Ectodermal cell (in vitro differentiated cells): Measurements from ENCODE around the gene PTK7.
"Not testable (repeated sequence)": the region's sequence is repeated elsewhere in the genome, so short reads cannot be mapped to it uniquely, and the experiment has no call there.

ENCODE experiments used
- H3K27ac ChIP-seq: 2 replicates; pipeline ENCODE4 v1.7.0; 2013; ENCODE audit warnings: mild to moderate bottlenecking, low read depth, low read length; ENCODE audit not compliant: insufficient read depth, poor library complexity, severe bottlenecking
- H3K27me3 ChIP-seq: 2 replicates; pipeline ENCODE4 v1.7.0; 2013; ENCODE audit warnings: mild to moderate bottlenecking, low read length; ENCODE audit not compliant: insufficient read depth, control insufficient read depth, poor library complexity, severe bottlenecking
- H3K36me3 ChIP-seq: one replicate; pipeline ENCODE4 v1.7.0; 2013; ENCODE audit warnings: low read length; ENCODE audit not compliant: control insufficient read depth, insufficient read depth
- H3K4me1 ChIP-seq: one replicate; pipeline ENCODE4 v1.7.0; 2013; ENCODE audit warnings: low read length; ENCODE audit not compliant: control insufficient read depth, insufficient read depth
- H3K4me3 ChIP-seq: 2 replicates; pipeline ENCODE4 v1.7.0; 2013; ENCODE audit warnings: low read depth, low read length, control low read depth; ENCODE audit not compliant: insufficient read depth
- H3K9me3 ChIP-seq: 2 replicates; pipeline ENCODE4 v1.7.0; 2013; ENCODE audit warnings: mild to moderate bottlenecking, low read length, moderate library complexity; ENCODE audit not compliant: control insufficient read depth
- WGBS, 2 experiments: methylation state at CpG; one replicate each; pipeline ENCODE4 v1.1.7; 2013; ENCODE audit warnings: missing lambda C conversion rate in 2 of 2; 5-methylcytosine and 5-hydroxymethylcytosine counted together

The PTK7 gene

DNA sequence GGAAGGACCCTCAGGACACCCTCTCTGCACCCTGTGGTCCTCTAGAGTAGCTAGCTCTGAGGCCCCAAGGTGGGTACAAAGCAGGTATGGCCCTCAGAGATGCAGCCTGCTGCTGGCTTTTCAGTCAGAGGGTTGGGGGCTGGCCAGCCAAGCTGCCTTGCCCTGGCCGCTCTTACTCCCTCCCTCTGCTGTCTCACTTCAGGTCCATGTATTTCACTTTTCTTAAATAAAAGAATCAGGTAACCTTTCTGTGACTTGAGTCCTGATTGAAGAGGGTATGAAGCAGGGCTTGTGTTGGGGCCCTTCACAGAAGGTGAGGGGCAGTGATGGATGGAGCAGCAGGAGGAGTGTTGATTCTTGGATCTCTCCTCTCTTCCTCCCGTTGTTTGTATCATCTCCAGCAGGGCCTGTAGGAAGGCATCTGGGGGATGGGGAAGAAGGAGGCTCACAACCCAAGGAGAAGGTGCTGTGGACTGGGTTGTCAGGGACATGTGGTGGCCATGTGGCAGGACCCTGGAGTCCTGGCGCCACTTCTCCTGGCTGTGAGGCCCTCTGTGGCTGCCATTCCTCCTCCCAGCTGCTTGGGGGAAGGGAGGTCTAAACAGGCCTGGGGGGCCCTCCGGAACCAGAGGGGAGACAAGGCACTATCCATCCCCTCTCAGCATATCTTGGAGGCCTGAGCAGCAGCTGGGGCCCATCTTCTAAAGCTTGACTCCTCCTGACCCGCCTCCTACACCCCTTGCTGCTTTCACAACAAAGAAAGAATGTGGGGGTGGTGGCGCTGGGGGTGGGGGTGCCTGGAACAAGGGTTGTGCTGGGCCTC is 1.1 kb upstream of the PTK7 start:
- H3K27me3 ChIP-seq, result no peaks in the 10 kb centered on the region
- H3K9me3 ChIP-seq, result no peaks in the 10 kb centered on the region
- peaks cover 34% of the 10 kb centered on the region for H3K4me1 ChIP-seq
- H3K4me3 ChIP-seq, result peak overlapping the region; percentile 35
- WGBS, 2 experiments, result 34 to 35% methylated on average over 5 to 6 of the region's 6 CpGs
- H3K36me3 ChIP-seq, result peaks cover 6% of the 10 kb centered on the region
- peak overlapping the region; percentile 83 for H3K27ac ChIP-seq

DNA sequence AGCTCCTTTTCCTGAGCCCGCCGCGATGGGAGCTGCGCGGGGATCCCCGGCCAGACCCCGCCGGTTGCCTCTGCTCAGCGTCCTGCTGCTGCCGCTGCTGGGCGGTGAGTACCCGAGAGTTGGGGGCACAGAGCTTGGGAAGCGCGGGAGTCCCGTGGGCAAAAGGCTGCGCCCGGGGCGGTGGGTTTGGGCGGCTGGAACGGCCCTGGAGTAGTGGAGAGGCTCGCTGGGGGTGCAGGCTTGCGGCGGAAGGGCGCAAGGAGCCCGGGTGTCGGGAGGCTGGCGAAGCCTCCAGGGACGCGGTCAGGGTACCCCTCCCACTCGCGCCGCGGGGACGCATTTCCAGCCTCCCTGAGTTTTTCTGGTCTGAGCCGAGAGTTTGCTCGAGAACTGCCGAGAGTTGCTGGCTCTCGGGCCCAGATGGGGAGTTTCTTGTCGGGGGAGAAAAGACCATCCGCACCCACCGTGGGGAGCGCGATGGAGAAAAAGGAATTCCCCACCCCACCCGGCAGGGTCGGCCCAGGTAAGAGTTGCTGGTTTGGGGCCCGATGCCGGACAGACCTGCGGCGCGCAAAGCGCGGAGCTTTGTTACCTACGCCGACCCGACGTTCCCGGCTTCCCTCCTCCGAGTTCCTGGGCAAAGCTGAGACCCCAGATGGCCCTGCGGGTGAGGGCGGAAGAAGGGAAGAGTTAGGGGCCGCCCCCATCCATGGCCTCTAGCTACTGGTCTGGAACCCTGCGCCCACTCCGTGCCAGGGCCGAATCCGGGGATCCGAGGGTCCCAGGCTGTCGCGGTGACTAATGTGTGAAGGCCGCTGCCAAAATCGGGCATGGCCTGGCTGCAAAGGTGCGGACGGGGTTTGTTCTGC is 584 bp downstream of the PTK7 start:
- Histone ChIP-seq H3K36me3 (peaks cover 6% of the 10 kb centered on the region), H3K4me3 (peak overlapping the region; percentile 98), H3K9me3 (no peaks in the 10 kb centered on the region), H3K4me1 (peaks cover 34% of the 10 kb centered on the region), H3K27ac (peak overlapping the region; percentile 63), H3K27me3 (no peaks in the 10 kb centered on the region)
- 0% methylated on average over 72 of the region's 72 CpGs for WGBS, 2 experiments

DNA sequence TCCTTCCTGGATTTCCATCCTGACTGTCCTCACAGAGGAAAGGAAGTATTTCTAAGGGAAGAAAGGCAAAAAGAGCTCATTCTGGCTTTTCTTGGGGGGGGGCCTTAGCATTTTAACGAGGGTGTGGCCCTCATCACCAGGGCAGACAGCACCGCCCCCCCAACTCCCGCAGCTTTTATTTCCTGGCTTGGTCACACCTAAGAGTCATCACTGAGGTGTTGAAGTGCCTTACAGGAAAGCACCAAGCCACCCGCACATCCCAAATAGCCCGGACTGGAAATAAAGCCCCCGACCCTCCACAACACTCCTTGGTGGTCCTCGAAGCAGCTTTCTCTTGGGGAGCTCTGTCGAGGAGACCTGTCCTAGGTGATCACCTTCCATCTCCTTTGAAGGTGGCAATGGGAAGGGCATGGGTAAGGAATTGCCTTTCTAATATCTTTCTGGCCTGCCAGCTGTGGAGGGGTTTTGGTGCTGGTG is 1.3 kb downstream of the PTK7 start:
- H3K27ac ChIP-seq, result no peak overlapping the region
- H3K27me3 ChIP-seq, result no peaks in the 10 kb centered on the region
- no peaks in the 10 kb centered on the region for H3K9me3 ChIP-seq
- H3K36me3 ChIP-seq, result peaks cover 6% of the 10 kb centered on the region
- H3K4me1 ChIP-seq, result peaks cover 34% of the 10 kb centered on the region
- H3K4me3 ChIP-seq, result peak overlapping the region; percentile 98
- WGBS, 2 experiments, result 11 to 16% methylated on average over 8 of the region's 8 CpGs

DNA sequence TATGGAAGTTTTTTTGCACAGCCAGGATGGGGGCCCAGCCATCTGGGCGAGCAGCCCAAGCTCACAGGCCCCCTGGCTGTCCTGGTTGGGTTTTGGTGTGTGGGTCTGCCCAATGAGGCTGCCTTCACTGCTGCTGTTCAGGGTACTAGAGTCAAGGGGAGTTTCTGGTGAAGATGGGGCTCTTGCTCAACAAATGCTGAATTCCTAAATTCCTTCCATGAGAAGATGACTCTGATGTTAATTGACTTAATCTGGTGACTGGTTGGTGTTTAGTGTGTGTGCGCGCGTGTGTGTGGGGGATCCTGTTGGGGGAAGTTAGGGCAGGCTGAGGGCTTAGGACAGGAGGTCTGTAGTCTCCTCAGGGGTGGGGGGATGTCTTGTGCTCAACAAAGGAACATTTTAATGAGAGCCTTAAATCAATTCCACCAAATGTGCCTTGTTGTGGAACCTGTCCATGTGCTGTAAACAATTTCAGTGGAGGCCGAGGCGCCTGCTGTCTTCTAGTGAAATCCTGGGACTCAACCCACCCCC is 1.9 kb downstream of the PTK7 start:
- no peaks in the 10 kb centered on the region for H3K27me3 ChIP-seq
- H3K36me3 ChIP-seq, result peaks cover 6% of the 10 kb centered on the region
- H3K27ac ChIP-seq, result no peak overlapping the region
- no peak overlapping the region for H3K4me3 ChIP-seq
- H3K9me3 ChIP-seq, result no peaks in the 10 kb centered on the region
- WGBS, 2 experiments, result 56 to 62% methylated on average over 6 of the region's 6 CpGs
- peaks cover 34% of the 10 kb centered on the region for H3K4me1 ChIP-seq

DNA sequence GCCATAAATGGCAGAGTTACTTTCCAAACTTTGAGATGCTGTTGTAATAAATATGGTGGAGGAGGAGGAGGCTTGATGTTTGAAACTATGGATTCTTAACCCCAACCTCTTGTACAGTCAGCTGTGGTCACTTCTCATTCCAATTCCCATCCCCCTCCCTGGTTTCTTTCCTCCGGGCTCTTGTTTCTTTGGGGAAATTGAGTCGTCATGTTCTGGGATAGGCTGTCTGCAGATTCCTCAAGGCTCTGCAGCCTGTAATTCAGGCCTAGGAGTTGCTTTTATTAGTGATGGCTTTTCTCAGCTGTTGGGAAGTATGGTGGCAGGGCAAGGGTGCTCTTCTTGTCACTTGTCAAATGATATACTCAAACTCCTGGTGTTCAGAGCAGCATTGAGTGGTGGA is 2.6 kb downstream of the PTK7 start:
- no peak overlapping the region for H3K4me3 ChIP-seq
- no peaks in the 10 kb centered on the region for H3K9me3 ChIP-seq
- 66 to 73% methylated on average over 2 of the region's 2 CpGs for WGBS, 2 experiments
- H3K27ac ChIP-seq, result no peak overlapping the region
- no peaks in the 10 kb centered on the region for H3K27me3 ChIP-seq
- peaks cover 34% of the 10 kb centered on the region for H3K4me1 ChIP-seq
- H3K36me3 ChIP-seq, result peaks cover 3% of the 10 kb centered on the region

DNA sequence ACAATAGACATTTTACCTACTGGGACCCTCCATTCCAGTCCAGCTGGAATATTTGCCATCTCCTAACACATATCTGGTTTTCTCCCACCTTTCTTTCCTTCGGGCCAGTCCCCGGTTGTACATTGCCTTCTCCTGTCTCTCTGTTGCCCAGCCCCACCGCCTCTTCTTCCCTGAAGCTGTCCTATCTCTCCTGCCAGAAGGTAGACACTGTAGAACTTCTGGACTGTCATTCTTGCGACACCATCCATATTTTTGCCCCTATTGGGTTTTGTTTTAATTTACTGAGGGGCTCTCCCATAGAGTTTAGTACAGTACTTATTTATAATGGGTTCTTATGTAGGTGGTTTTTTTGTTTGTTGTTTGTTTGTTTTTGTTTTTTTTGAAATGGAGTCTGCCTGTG is 4.9 kb downstream of the PTK7 start:
- Histone ChIP-seq H3K36me3 (no peaks in the 10 kb centered on the region), H3K27ac (no peak overlapping the region), H3K4me3 (no peak overlapping the region), H3K27me3 (no peaks in the 10 kb centered on the region), H3K9me3 (no peaks in the 10 kb centered on the region), H3K4me1 (peaks cover 17% of the 10 kb centered on the region)
- 92 to 97% methylated on average over 4 of the region's 4 CpGs for WGBS, 2 experiments

DNA sequence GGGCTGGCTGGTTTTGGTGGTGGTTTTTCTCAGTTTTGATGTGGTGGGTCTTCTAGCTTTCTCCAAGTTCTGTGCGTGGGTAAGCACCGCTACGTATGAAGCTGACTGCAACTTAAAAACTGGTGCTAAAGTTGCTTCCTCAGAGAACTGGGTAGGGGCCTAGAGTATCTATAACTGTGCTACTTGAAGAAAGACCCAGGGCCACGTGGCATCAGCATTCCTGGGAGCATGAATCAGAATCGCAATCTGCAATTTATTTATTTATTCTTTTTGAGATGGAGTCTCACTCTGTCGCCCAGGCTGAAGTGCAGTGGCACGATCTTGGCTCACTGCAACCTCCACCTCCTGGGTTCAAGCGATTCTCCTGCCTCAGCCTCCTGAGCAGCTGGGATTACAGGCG is 5.8 kb downstream of the PTK7 start:
- peaks cover 17% of the 10 kb centered on the region for H3K4me1 ChIP-seq
- H3K27ac ChIP-seq, H3K9me3 ChIP-seq, H3K4me3 ChIP-seq, H3K36me3 ChIP-seq, H3K27me3 ChIP-seq: not testable (repeated sequence)
- 92 to 95% methylated on average over 8 to 9 of the region's 9 CpGs for WGBS, 2 experiments

DNA sequence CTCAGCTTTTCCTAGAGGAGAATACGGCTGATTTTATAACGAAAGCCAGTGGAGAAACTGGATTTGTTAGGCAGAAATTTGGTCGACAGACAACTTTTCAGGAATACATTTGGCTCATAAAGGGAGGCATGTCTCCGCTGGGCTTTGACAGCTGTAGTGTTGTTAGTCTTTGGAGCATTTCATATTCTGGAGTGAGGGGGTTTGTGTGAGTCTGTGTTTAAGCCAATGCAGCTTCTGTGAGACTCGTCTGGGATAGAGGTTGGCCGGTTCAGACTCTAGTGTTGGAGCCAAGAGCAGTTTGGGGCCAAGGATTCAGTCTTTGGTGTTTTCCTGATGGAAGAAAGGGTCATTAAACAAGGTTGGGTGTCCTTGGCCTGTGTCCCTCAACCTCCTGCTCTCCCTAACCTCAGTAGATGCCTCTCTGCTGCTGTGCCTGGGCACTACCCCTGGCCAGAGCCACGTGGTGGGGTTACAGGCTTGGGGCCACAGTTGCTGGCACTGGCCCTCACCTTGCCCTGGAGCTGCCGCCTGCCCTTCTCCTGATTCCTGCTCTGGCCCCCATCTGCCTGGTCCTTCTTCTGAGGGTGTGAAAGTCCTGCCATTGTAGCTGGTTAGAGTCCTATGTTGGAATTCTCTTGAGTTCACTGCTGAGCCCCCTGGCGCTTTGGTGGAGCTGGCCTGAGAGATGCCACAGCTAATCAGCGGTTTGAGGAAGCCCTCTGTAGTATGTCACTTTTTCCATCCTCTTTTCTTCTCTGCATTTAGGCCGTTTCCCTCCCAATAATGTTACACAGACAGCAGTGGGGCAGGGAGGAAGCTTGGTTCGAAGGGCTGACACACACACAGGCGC is 6.9 kb downstream of the PTK7 start:
- Histone ChIP-seq H3K27ac (no peak overlapping the region), H3K36me3 (no peaks in the 10 kb centered on the region), H3K9me3 (no peaks in the 10 kb centered on the region), H3K27me3 (no peaks in the 10 kb centered on the region), H3K4me3 (no peak overlapping the region), H3K4me1 (peaks cover 9% of the 10 kb centered on the region)
- WGBS, 2 experiments, result 83 to 86% methylated on average over 13 of the region's 13 CpGs

DNA sequence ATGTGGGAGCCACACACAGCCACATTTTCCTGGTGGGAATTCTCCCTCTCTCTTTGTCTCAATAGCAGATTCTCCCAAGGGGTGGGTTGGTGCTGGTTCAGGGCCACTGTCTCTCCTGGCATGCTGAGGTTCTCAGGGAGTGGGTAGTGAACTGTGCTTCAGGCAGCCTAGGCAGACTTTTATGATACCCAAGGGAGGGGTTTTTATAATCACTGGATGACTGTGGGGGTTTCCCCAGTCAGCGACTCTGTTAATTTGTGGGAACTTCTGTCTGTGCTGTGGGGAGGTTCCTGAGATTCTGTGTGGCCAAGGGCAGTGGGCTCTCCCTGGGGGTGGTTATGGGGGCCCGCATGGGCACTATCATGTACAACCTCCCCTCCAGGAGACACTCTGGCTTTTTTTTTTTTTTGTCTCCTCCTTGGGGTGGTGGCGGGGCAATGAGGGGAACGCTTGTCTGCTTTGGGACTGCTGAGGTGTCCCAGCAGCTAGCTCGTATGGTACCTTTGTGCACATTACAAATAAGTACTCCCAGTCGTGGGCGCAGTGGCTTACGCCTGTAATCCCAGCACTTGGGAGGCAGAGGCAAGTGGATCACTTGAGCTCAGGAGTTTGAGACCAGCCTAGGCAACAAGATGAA is 10.0 kb downstream of the PTK7 start:
- no peaks in the 10 kb centered on the region for H3K27me3 ChIP-seq
- no peaks in the 10 kb centered on the region for H3K36me3 ChIP-seq
- H3K27ac ChIP-seq, result no peak overlapping the region
- WGBS, 2 experiments, result 87 to 88% methylated on average over 8 of the region's 8 CpGs
- peaks cover 24% of the 10 kb centered on the region for H3K4me1 ChIP-seq
- H3K9me3 ChIP-seq, result no peaks in the 10 kb centered on the region
- no peak overlapping the region for H3K4me3 ChIP-seq
